ENCODE data around the gene CDHR2.
A peak's percentile ranks its signal among the peaks of the same experiment; 100 is the strongest.

Gene CDHR2

DNA sequence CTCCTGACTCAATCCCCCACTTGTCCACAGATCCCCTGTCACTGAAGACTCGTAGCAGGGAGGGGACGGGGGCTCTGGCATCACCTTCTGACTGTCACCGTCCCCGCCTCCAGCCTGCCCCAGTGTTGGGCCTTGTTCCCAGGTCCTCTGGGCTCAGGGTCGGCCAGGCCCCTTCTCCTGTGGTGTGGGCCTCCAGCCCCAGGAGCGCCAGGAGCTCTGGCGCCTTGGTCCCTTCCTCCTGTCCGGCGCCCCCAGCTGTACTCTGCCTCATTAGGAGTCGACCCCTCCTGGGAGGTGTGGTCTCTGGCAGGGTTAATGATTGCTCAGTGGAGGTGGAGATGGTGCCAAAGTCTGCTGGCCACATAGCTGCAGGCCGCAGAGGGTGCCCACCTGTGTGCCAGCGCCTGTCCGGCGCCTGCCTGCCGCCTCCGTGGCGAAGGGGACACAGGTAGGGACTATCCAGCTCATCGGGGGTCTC is at the start of gene CDHR2:
Gene CDHR2, plus strand, starts transcription at position 376 of the 478 bp plus-strand sequence. CDS start 16,011 bp downstream, outside the sequence.
- DNase-seq: no peak

- DNase-seq: no peak
Observed at GRCh38 chr5:176500511-176500910, 48.6 kb upstream of the CDHR2 start.

DNA sequence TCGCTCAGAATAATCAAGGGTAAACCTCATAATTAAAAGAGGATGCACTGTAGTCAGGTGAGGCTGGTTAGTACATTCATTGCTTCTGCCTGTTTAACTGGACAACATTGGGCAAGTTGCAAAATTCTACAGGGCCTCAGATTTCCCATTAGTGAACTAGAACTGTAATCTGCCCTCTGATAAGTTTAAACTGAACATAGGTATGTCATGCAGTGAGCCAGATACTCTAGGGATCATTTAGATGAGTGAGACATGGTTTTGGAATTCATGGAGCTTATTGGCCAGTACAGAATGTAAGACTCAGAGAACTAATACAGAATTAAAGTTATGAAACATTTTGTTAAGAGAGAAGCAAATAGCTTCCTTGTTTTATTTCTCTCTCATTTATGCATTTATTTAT is 47.8 kb upstream of the CDHR2 start:
- no peak for DNase-seq

GRCh38 chr5:176503496-176503895 is 45.6 kb upstream of the CDHR2 start:
- DNase-seq: no peak

DNA sequence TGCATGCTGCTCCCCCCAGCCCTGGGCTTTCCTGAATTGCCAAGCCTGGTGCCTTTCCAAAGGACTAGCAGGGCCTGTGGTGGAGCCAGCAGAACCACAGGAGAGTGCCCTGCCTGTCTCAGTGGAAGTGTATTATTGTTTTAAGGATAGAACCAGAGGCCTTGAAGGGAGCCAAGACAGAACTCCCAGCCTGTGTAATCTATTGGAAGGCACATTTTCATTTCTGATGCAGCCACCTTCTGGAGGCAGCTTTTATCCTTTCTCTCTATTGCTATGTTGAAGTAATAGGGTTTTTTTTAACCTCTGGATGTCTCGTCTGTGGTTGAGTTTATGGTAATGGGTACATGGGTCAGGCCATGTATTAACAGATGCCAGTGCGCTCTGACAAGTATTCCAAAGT is 41.2 kb upstream of the CDHR2 start:
- no peak for DNase-seq

DNA sequence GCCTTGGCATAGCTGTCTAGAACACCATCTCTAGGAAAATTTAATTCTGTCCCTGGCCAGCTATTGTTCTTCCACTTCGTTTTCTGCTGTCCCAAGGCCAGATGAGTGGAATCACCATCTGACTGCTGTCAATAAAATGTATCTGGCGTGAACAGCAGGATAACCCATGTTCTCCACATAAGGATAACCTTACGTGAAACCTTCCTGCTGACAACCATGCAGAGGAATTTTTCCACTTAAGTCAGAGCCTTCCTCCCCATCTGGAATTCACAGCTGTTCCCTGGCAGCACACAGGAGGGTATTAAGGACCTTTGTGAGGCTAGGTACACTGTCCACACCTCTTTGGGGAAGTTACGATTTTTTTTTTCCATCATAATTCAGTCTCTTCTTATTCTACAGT is 40.5 kb upstream of the CDHR2 start:
- no peak for DNase-seq

DNA sequence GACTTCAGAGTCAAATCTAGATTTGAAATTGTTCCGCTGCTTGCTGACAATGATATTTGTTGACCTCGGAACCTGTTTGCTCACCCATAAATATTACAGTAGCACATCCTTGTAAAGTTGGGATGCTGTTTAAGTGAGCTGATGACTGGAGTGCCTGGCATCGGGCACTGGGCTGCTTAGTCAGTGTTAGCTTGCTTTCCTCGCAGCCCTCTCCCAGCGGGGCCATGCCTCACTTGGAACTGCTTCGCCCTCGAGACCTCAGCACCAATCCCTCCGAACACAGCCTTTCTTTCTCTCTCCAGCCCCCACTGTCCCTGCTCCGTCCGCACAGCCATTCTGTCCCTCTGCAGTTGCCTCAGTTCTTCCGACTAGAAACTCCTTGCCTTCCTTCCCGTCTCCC is 35.4 kb upstream of the CDHR2 start:
- no peak for DNase-seq

DNA sequence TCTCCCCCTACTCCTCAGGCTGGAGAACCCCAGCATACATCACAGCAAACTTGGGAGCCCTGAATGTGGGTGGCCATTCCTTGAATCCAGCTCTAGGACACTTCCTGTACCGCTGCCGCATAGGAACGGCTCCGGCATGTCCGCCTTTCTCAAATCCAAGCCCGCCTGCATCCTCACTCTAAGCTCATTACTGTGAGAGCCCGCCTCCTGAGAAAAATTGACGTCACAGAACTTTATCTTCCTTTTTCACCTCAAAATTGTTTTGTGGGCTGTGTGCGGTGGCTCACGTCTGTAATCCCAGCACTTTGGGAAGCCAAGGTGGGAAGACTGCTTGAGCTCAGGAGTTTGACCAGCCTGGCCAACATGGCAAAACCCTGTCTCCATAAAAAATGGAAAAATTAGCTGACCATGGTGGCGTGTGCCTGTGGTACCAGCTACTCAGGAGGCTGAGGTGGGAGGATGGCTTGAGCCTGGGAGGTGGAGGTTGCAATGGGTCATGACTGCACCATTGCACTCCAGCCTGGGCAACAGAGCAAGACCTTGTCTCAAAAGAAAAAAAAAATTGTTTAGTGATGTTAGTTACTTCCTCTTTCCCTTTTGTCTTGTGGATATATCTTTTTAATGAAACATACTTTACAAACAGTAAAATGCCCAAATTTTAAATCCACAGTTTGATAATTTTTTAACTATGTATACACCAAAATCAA is 34.7 kb upstream of the CDHR2 start:
- DNase-seq: no peak

GRCh38 chr5:176515396-176515795 is 33.7 kb upstream of the CDHR2 start:
- DNase-seq: no peak

DNA sequence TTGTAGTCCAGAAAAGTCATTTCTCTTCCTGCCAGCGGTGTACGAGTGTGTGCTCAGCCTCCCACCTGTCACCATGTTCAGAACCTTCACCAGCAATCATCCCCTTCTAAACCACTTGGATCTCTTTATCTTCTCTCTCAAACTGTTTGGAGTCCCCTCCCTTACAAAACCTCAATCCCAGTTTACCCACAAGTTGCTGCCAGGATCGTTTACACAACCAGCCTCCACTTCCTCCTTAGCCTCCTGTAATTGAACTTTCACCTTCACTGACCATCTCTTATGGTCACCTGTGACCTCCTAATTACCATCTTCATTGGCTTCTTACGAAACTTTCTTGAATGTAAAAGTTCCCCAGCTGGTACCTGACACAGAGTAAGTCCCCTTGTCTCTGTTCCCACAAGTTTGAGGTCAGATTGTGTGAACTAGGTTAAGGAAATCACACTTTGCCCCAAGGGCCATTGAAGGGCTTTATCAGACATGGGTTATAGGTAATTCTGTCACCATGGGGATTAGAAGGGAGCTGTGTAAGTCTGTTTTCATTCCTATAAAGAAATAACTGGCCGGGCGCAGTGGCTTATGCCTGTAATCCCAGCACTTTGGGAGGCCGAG is 32.0 kb upstream of the CDHR2 start:
- no peak for DNase-seq

DNA sequence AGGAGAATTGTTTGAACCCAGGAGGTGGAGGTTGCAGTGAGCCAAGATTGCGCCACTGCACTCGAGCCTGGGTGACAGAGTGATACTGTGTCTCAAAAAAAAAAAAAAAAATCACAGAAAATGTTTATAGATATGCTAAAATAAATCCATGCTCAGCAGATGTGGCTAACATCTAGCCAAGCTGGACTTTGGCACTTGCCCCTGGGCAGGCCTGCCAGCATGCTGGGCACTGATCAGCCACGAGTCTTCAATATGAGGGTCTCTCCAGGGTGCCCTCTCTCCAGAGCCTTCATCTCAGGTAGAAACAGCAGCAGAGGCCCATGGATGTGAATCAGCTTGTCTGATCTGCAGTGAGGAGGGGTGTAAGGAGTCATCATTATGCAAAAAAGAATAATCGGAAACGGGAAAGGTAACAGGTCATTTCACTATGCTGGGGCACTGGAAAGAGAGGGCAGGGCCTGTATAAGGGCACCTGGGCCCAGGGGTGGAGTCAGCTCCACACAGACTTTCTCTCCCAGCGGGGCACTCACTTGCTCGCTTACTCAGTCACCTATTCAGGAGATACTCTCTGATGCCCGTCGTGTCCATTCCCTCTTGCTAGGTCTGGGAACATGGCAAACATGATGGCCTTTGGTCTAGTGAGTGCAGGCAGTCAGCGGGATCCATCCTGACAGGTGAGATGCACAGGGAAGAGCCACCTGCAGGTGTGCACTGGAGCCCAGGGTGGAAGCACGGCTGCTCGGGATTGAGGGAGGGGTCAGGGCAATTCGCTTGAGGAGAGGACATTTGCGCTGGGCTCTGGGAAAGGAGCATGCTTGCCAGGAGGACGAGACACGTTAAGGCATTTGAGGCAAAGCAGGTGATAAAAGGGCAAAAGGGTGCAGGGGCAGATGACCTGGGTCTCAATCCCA is 29.1 kb upstream of the CDHR2 start:
- no peak for DNase-seq

- DNase-seq: no peak
Observed at GRCh38 chr5:176521286-176521685, 27.9 kb upstream of the CDHR2 start.

- no peak for DNase-seq
Observed at GRCh38 chr5:176521699-176522263, 27.4 kb upstream of the CDHR2 start.

DNA sequence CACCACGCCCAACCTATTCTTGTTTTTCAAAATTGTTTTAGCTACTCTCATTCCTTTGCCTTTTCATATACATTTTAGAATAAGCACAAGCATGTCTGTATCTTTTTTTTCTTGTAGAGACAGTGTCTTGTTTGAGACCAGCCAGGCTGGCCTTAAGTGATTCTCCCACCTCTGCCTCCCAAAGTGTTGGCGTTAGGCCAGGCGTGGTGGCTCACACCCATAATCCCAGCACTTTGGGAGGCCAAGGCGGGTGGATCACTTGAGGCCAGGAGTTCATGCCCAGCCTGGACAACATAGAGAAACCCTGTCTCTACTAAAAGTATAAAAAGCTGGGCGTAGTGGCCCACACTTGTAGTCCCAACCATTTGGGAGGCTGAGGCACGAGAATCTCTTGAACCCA is 25.0 kb upstream of the CDHR2 start:
- no peak for DNase-seq

DNA sequence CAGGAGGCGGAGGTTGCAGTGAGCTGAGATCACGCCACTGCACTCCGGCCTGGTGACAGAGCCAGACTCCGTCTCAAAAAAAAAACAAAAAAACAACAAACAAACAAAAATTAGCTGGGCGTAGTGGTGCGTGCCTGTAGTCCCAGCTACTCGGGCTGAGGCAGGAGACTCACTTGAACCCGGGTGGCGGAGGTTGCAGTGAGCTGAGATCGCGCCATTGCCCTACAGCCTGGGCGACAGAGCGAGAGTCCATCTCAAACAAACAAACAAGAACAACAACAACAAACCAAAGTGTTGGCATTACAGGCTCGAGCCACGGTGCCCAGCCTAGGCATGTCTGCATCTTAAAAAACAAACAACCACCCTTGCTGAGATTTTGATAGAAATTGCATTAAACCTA is 24.2 kb upstream of the CDHR2 start:
- no peak for DNase-seq

- no peak for DNase-seq
Observed at GRCh38 chr5:176525677-176526076, 23.5 kb upstream of the CDHR2 start.

DNA sequence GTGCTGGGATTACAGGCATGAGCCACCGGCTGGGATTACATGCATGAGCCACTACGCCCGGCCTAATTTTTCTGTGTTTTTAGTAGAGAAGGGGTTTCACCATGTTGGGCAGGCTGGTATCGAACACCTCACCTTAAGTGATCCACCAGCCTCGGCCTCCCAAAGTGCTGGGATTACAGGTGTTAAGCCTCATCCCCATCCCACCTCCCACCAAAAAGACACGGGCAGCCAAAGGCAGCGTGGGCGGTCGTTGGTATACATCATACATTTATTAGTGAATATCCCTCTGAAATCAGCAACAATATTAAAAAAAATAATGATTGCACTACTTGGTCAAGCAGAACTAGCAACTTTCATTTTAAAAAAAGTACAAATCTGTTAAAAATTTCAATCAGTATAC is 22.7 kb upstream of the CDHR2 start:
- no peak for DNase-seq

GRCh38 chr5:176527246-176528222 is 21.6 kb upstream of the CDHR2 start:
- no peak for DNase-seq

DNA sequence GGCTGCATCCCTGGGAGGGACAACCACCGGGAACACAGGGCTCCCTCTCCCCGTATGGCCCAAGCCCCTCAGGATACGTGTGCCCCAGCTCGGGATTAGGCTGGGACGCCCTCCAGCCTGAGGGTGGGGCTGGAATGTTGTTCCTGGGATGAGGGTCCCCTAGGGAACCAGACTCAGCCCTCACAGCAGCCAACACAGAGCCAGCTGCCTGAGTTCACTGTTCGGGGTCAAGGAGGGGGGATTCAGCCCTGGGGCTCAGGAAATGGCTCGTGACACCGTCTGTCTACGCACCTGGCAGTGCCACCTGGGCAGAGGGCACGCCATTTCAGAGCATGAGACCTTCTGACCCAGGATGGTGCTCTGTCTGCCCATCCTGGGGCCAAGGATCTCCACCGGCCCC is 20.8 kb upstream of the CDHR2 start:
- DNase-seq: no peak

GRCh38 chr5:176528761-176529115 is 20.4 kb upstream of the CDHR2 start:
- DNase-seq: no peak

GRCh38 chr5:176529116-176529740 is 19.9 kb upstream of the CDHR2 start:
- no peak for DNase-seq

GRCh38 chr5:176529741-176530141 is 19.4 kb upstream of the CDHR2 start:
- peak in 1 of 2 experiments; percentile 39 for DNase-seq

Measured in activated CD4-positive, alpha-beta T cell treated with anti-CD3 and anti-CD28 coated beads, Interleukin-2, amount 50 U/mL, for 48 hours (primary cell).